SK-N-SH (cell line): ENCODE results near the gene RNPEPL1. TPM values are rescaled to one million over a fixed set of nuclear protein-coding genes. Genes with fewer than 3 reads are reported as not detected.

Source experiments
- CTCF ChIA-PET: fragments of 300-600, 350-600 bp; formaldehyde crosslinking; extraction: SDS; loops from one replicate; lab custom pipeline; 2021; lab: Yijun Ruan, JAX
- POLR2A ChIA-PET: fragments of 350-600 bp; sonication (Branson Sonifier 250); formaldehyde crosslinking; extraction: SDS; loops from one replicate; lab custom pipeline; 2020; ENCODE audit warnings: antibody characterized with exemption, inconsistent platforms; lab: Yijun Ruan, JAX
- DNase-seq: peaks from one replicate; pipeline ENCODE4 v3.0.0; 2012
- H2AFZ ChIP-seq: fragments of 200-600 bp; sonication (generic); 2 replicates; pipeline ENCODE4 v1.8.1; 2016; ENCODE audit warnings: antibody characterized with exemption, mild to moderate bottlenecking, low read depth
- H3F3A ChIP-seq: fragments of 200-600 bp; sonication (generic); replicated peaks from 2 replicates; pipeline ENCODE3; 2016; ENCODE audit warnings: antibody characterized with exemption, mild to moderate bottlenecking; ENCODE audit not compliant: insufficient read depth
- H3K27ac ChIP-seq, 2 experiments: fragments of 200-500 bp in 1 of 2; fragments of 200-600 bp in 1 of 2; sonication (Bioruptor generic) in 1 of 2; sonication (generic), shearing (Covaris generic) in 1 of 2; 2 replicates each; pipeline versions ENCODE4 v1.5.1 to v1.6.1; 2014 to 2016; ENCODE audit warnings: low read depth in 2 of 2, inconsistent platforms in 1 of 2, low read length in 1 of 2, mild to moderate bottlenecking in 1 of 2, mixed read lengths in 1 of 2
- H3K27me3 ChIP-seq: fragments of 200-600 bp; sonication (generic), shearing (Covaris generic); 2 replicates; pipeline ENCODE4 v1.6.1; 2016; ENCODE audit warnings: mixed run types; ENCODE audit not compliant: insufficient read depth
- H3K36me3 ChIP-seq, 2 experiments: fragments of 200-500 bp in 1 of 2; fragments of 200-600 bp in 1 of 2; sonication (Bioruptor generic) in 1 of 2; sonication (generic) in 1 of 2; replicated peaks in 1 of 2; 2 replicates each; pipeline versions ENCODE3 to v1.5.1; 2014 to 2016; ENCODE audit warnings: low read length in 1 of 2, mild to moderate bottlenecking in 1 of 2; ENCODE audit not compliant: insufficient read depth in 2 of 2, control insufficient read depth in 1 of 2
- H3K4me1 ChIP-seq, 2 experiments: fragments of 200-500 bp in 1 of 2; fragments of 200-600 bp in 1 of 2; sonication (Bioruptor generic) in 1 of 2; sonication (generic), shearing (Covaris generic) in 1 of 2; 2 replicates each; pipeline versions ENCODE4 v1.5.1 to v1.6.1; 2014 to 2016; ENCODE audit warnings: low read depth in 1 of 2, low read length in 1 of 2, mixed run types in 1 of 2; ENCODE audit not compliant: insufficient read depth in 2 of 2, control insufficient read depth in 1 of 2
- H3K4me2 ChIP-seq: fragments of 200-600 bp; sonication (generic), shearing (Covaris generic); 2 replicates; pipeline ENCODE4 v1.6.1; 2017; ENCODE audit warnings: mixed run types
- H3K4me3 ChIP-seq, 2 experiments: fragments of 200-500 bp in 1 of 2; fragments of 200-600 bp in 1 of 2; sonication (Bioruptor generic) in 1 of 2; sonication (generic), shearing (Covaris generic) in 1 of 2; 2 replicates each; pipeline versions ENCODE4 v1.5.1 to v1.8.1; 2014 to 2016; ENCODE audit warnings: low read depth in 2 of 2, inconsistent platforms in 1 of 2, low read length in 1 of 2, mild to moderate bottlenecking in 1 of 2, mixed read lengths in 1 of 2, moderate library complexity in 1 of 2
- H3K79me2 ChIP-seq: fragments of 200-600 bp; sonication (generic); 2 replicates; pipeline ENCODE4 v1.8.1; 2017; ENCODE audit warnings: mild to moderate bottlenecking; ENCODE audit not compliant: insufficient read depth
- H3K9ac ChIP-seq: fragments of 200-600 bp; sonication (generic); 2 replicates; pipeline ENCODE4 v1.6.1; 2017; ENCODE audit warnings: mixed run types
- H3K9me2 ChIP-seq: fragments of 200-600 bp; sonication (generic); 2 replicates; pipeline ENCODE4 v1.6.1; 2017; ENCODE audit warnings: mixed run types
- H3K9me3 ChIP-seq: fragments of 200-600 bp; sonication (generic); 2 replicates; pipeline ENCODE4 v1.6.1; 2017; ENCODE audit warnings: mixed run types, mild to moderate bottlenecking, moderate library complexity
- H4K20me1 ChIP-seq: fragments of 200-600 bp; sonication (generic); 2 replicates; pipeline ENCODE4 v1.6.1; 2017; ENCODE audit warnings: mild to moderate bottlenecking, mixed run types; ENCODE audit not compliant: insufficient read depth
- CHD2 ChIP-seq: fragments of 150-350 bp; IDR thresholded peaks from 2 replicates; pipeline ENCODE4 v1.6.1; 2018; ENCODE audit warnings: low read length; ENCODE audit not compliant: partially characterized antibody
- ELF1 ChIP-seq: IDR thresholded peaks from 2 replicates; pipeline ENCODE4 v1.4.0; 2012
- EP300 ChIP-seq, 2 experiments: IDR thresholded peaks; 2 replicates each; pipeline versions ENCODE4 v1.4.0 to v1.6.1; 2012; ENCODE audit warnings: borderline replicate concordance in 1 of 2, low read depth in 1 of 2, low read length in 1 of 2
- FOSL2 ChIP-seq: IDR thresholded peaks from 2 replicates; pipeline ENCODE4 v1.4.0; 2012; ENCODE audit warnings: low read depth, mild to moderate bottlenecking, moderate library complexity, borderline replicate concordance
- FOXJ3 ChIP-seq: sonication (generic); formaldehyde crosslinking; IDR thresholded peaks from 2 replicates; pipeline ENCODE4 v1.5.1; 2020; ENCODE audit warnings: mild to moderate bottlenecking, missing genetic modification reagents
- GABPA ChIP-seq: IDR thresholded peaks from 2 replicates; pipeline ENCODE4 v1.4.0; 2012; ENCODE audit warnings: low read depth, mild to moderate bottlenecking
- GATA2 ChIP-seq: sonication (generic); formaldehyde crosslinking; IDR thresholded peaks from 2 replicates; pipeline ENCODE4 v1.5.0; 2020; ENCODE audit warnings: mild to moderate bottlenecking, missing genetic modification reagents
- MXI1 ChIP-seq: IDR thresholded peaks from 2 replicates; pipeline ENCODE4 v1.6.1; 2012; ENCODE audit warnings: mild to moderate bottlenecking, low read depth, low read length, improper control_type of control experiment
- POLR2AphosphoS5 ChIP-seq: IDR thresholded peaks from 2 replicates; pipeline ENCODE4 v1.6.1; 2012; ENCODE audit warnings: low read depth, low read length
- RAD21 ChIP-seq: IDR thresholded peaks from 2 replicates; pipeline ENCODE4 v1.6.1; 2012; ENCODE audit warnings: mild to moderate bottlenecking, low read length
- RFX5 ChIP-seq: IDR thresholded peaks from 2 replicates; pipeline ENCODE4 v1.6.1; 2012; ENCODE audit warnings: mild to moderate bottlenecking, improper control_type of control experiment, low read length
- RXRA ChIP-seq: IDR thresholded peaks from 2 replicates; pipeline ENCODE4 v1.4.0; 2012; ENCODE audit warnings: low read depth, mild to moderate bottlenecking, borderline replicate concordance
- SIN3A ChIP-seq: IDR thresholded peaks from 2 replicates; pipeline ENCODE4 v1.6.1; 2012; ENCODE audit warnings: low read depth, mild to moderate bottlenecking, low read length, moderate library complexity, borderline replicate concordance
- TCF12 ChIP-seq: IDR thresholded peaks from 2 replicates; pipeline ENCODE4 v1.4.0; 2012
- TEAD4 ChIP-seq: IDR thresholded peaks from 2 replicates; pipeline ENCODE4 v1.4.0; 2012; ENCODE audit warnings: mild to moderate bottlenecking, borderline replicate concordance; ENCODE audit not compliant: insufficient read depth
- WGBS: methylation state at CpG from one replicate; pipeline ENCODE4 v1.1.6; 2017; ENCODE audit warnings: low lambda C conversion rate; 5-methylcytosine and 5-hydroxymethylcytosine counted together
- polyA plus RNA-seq, 3 experiments: library from polyadenylated mRNA; depleted of rRNA; stranded (reverse); fragments of >200 nt; gene quantifications; 2 replicates each; pipeline ENCODE4 v1.2.3, GENCODE V29; 2012
- TF ChIP-seq, protein P1 (sequence below): IDR thresholded peaks from 2 replicates; pipeline ENCODE4; 2012
- TF ChIP-seq, protein P2 (sequence below): IDR thresholded peaks from 2 replicates; pipeline ENCODE4 v1.4.0; 2012; ENCODE audit warnings: low read depth, borderline replicate concordance
- TF ChIP-seq, protein P3 (sequence below): IDR thresholded peaks from 2 replicates; pipeline ENCODE4 v1.6.1; 2012; ENCODE audit warnings: mild to moderate bottlenecking, low read depth, low read length, moderate library complexity
- TF ChIP-seq, protein P4 (sequence below): IDR thresholded peaks from 2 replicates; pipeline ENCODE4 v1.4.0; 2012; ENCODE audit warnings: low read depth, borderline replicate concordance

Gene RNPEPL1
- polyA plus RNA-seq, 1 of the 3 experiments (the other 2 are of a cell fraction), result 14.3 TPM

DNA sequence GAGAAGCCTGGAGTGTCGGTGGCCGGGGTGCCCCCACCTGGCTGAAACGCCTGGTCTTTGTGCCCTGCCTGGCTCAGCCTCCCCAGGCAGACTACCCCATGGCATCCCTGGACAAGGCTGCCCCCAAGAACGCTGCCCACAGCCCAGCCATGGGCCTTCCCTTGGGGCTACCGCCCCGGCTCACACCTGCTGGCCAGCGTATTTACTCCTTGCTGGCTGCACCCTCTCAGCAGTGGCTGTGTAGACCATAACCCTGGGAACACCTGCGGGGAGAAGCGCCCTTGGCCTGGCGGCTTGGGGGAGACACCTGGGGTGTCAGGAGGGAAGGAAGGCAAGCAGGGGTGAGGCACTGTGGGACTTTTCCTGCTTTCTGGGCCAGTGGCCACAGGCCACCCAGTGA is 35.6 kb downstream of the RNPEPL1 start:
- peak overlapping the region in 1 of 2 experiments; percentile 83; a peak in 2 of 4 replicates for H3K27ac ChIP-seq
- no peaks in the 10 kb centered on the region for H3K27me3 ChIP-seq
- 95% methylated on average over 6 of the region's 10 CpGs for WGBS
- no peak overlapping the region for H3K4me2 ChIP-seq
- peaks cover 0 to 4% of the 10 kb centered on the region in 2 experiments for H3K36me3 ChIP-seq
- H3K9me2 ChIP-seq, result no peaks in the 10 kb centered on the region
- TF ChIP-seq RAD21, result no peak
- no peak overlapping the region for H3K4me3 ChIP-seq
- no peak for DNase-seq
- no peaks in the 10 kb centered on the region for H3K9me3 ChIP-seq
- H4K20me1 ChIP-seq, result no peaks in the 10 kb centered on the region
- H3F3A ChIP-seq, result no peaks in the 10 kb centered on the region
- POLR2A ChIA-PET, result interaction anchor here (0.6 to 1.2 kb wide), 3 partner anchors 18 to 237 kb away, joined by 3 to 4 read pairs (median 4); partner anchors contain the start of gene CAPN10
- peaks cover 0 to 15% of the 10 kb centered on the region in 2 experiments; a peak in 1 of 4 replicates for H3K4me1 ChIP-seq
- no peaks in the 10 kb centered on the region for H3K79me2 ChIP-seq
- CTCF ChIA-PET, result interaction anchor here (0.7 to 3.6 kb wide), 16 partner anchors 9 to 156 kb away, joined by 3 to 15 read pairs (median 5); partner anchors contain the start of genes CAPN10 and RNPEPL1
- no peak overlapping the region for H2AFZ ChIP-seq
- H3K9ac ChIP-seq, result no peak overlapping the region

DNA sequence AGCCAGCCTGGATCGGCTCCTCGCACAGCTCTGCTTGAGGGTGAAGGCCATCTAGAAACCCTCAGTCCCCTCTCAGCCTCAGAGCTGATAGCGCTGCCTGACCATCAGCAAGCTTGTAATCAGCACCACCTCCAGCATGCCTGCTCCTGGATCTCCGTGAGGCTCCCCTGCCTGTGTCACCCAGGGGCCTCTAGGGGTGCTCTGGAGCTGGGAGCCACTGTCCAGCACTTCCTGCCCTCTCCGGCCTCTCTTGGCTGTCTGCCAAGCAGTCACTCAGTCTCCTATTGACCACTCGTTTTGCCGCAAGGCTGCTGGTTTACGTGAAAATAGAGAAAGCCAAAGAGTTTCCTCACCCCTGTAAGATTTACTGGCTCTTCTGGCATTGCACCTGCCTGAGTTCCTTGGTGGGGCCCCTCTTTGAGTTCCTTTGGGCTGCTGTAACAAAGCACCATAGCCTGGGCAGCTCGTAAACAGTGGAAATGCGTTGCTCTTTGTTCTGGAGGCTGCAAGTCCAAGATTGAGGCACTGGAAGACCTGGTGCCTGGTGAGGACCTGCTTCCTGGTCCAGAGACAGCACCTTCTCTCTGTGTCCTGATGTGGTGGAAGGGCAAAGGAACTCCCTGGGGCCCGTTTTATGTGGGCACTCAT is 36.1 kb downstream of the RNPEPL1 start:
- CTCF ChIA-PET, result interaction anchor here (0.7 to 3.6 kb wide), 16 partner anchors 9 to 156 kb away, joined by 3 to 15 read pairs (median 5); partner anchors contain the start of genes CAPN10 and RNPEPL1
- no peaks in the 10 kb centered on the region for H4K20me1 ChIP-seq
- H3K4me2 ChIP-seq, result no peak overlapping the region
- peak; percentile 99 for DNase-seq
- H3K9ac ChIP-seq, result no peak overlapping the region
- H3K4me3 ChIP-seq, result no peak overlapping the region
- peaks cover 0 to 15% of the 10 kb centered on the region in 2 experiments; a peak in 1 of 4 replicates for H3K4me1 ChIP-seq
- no peaks in the 10 kb centered on the region for H3K9me3 ChIP-seq
- peaks cover 0 to 2% of the 10 kb centered on the region in 2 experiments for H3K36me3 ChIP-seq
- H3K27ac ChIP-seq, result peak overlapping the region in 1 of 2 experiments; percentile 83; a peak in 2 of 4 replicates
- H2AFZ ChIP-seq, result no peak overlapping the region
- H3K9me2 ChIP-seq, result no peaks in the 10 kb centered on the region
- POLR2A ChIA-PET, result interaction anchor here (0.6 to 1.2 kb wide), 3 partner anchors 18 to 236 kb away, joined by 3 to 4 read pairs (median 4); partner anchors contain the start of gene CAPN10
- H3K27me3 ChIP-seq, result no peaks in the 10 kb centered on the region
- H3K79me2 ChIP-seq, result no peaks in the 10 kb centered on the region
- H3F3A ChIP-seq, result no peaks in the 10 kb centered on the region
- WGBS, result 50% methylated on average over 9 of the region's 11 CpGs
- TF ChIP-seq RAD21, result peak; percentile 69
- TF ChIP-seq, protein P1, sequence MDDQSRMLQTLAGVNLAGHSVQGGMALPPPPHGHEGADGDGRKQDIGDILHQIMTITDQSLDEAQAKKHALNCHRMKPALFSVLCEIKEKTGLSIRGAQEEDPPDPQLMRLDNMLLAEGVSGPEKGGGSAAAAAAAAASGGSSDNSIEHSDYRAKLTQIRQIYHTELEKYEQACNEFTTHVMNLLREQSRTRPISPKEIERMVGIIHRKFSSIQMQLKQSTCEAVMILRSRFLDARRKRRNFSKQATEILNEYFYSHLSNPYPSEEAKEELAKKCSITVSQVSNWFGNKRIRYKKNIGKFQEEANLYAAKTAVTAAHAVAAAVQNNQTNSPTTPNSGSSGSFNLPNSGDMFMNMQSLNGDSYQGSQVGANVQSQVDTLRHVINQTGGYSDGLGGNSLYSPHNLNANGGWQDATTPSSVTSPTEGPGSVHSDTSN, result no peak
- no peak for TF ChIP-seq POLR2AphosphoS5
- TF ChIP-seq TCF12, result no peak
- no peak for TF ChIP-seq GATA2 (CRISPR knock-in tag)
- no peak for TF ChIP-seq SIN3A
- TF ChIP-seq, protein P2, sequence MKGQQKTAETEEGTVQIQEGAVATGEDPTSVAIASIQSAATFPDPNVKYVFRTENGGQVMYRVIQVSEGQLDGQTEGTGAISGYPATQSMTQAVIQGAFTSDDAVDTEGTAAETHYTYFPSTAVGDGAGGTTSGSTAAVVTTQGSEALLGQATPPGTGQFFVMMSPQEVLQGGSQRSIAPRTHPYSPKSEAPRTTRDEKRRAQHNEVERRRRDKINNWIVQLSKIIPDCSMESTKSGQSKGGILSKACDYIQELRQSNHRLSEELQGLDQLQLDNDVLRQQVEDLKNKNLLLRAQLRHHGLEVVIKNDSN, result no peak
- peak; percentile 42 for TF ChIP-seq CHD2
- TF ChIP-seq FOXJ3 (CRISPR knock-in tag), result no peak
- TF ChIP-seq EP300 (IDR thresholded peaks at IDR 0.05; ENCODE audit: borderline replicate concordance in 1 of 2, low read depth in 1 of 2, low read length in 1 of 2), result peak in 1 of 2 experiments; percentile 14; a peak in 1 of 4 replicates
- no peak for TF ChIP-seq RFX5
- TF ChIP-seq RXRA, result no peak
- TF ChIP-seq GABPA, result no peak
- 0 out of 2 replicates have a peak, but pooled peaks have one; percentile 43 for TF ChIP-seq MXI1
- no peak for TF ChIP-seq TEAD4
- TF ChIP-seq FOSL2, result no peak
- peak; percentile 34; the same call in 1 of the 2 replicates for TF ChIP-seq ELF1
- TF ChIP-seq, protein P3, sequence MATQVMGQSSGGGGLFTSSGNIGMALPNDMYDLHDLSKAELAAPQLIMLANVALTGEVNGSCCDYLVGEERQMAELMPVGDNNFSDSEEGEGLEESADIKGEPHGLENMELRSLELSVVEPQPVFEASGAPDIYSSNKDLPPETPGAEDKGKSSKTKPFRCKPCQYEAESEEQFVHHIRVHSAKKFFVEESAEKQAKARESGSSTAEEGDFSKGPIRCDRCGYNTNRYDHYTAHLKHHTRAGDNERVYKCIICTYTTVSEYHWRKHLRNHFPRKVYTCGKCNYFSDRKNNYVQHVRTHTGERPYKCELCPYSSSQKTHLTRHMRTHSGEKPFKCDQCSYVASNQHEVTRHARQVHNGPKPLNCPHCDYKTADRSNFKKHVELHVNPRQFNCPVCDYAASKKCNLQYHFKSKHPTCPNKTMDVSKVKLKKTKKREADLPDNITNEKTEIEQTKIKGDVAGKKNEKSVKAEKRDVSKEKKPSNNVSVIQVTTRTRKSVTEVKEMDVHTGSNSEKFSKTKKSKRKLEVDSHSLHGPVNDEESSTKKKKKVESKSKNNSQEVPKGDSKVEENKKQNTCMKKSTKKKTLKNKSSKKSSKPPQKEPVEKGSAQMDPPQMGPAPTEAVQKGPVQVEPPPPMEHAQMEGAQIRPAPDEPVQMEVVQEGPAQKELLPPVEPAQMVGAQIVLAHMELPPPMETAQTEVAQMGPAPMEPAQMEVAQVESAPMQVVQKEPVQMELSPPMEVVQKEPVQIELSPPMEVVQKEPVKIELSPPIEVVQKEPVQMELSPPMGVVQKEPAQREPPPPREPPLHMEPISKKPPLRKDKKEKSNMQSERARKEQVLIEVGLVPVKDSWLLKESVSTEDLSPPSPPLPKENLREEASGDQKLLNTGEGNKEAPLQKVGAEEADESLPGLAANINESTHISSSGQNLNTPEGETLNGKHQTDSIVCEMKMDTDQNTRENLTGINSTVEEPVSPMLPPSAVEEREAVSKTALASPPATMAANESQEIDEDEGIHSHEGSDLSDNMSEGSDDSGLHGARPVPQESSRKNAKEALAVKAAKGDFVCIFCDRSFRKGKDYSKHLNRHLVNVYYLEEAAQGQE, result peak; percentile 88
- TF ChIP-seq, protein P4, sequence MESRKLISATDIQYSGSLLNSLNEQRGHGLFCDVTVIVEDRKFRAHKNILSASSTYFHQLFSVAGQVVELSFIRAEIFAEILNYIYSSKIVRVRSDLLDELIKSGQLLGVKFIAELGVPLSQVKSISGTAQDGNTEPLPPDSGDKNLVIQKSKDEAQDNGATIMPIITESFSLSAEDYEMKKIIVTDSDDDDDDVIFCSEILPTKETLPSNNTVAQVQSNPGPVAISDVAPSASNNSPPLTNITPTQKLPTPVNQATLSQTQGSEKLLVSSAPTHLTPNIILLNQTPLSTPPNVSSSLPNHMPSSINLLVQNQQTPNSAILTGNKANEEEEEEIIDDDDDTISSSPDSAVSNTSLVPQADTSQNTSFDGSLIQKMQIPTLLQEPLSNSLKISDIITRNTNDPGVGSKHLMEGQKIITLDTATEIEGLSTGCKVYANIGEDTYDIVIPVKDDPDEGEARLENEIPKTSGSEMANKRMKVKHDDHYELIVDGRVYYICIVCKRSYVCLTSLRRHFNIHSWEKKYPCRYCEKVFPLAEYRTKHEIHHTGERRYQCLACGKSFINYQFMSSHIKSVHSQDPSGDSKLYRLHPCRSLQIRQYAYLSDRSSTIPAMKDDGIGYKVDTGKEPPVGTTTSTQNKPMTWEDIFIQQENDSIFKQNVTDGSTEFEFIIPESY, result no peak
